ENCODE data around the gene GABRR2. TPM values are rescaled to one million over a fixed set of nuclear protein-coding genes. Genes with fewer than 3 reads are reported as not detected.
"Not testable (repeated sequence)": the region's sequence is repeated elsewhere in the genome, so short reads cannot be mapped to it uniquely, and the experiment has no call there.

The GABRR2 gene
- total RNA-seq, 1 donor from 2014 or later: 0.36 TPM

DNA sequence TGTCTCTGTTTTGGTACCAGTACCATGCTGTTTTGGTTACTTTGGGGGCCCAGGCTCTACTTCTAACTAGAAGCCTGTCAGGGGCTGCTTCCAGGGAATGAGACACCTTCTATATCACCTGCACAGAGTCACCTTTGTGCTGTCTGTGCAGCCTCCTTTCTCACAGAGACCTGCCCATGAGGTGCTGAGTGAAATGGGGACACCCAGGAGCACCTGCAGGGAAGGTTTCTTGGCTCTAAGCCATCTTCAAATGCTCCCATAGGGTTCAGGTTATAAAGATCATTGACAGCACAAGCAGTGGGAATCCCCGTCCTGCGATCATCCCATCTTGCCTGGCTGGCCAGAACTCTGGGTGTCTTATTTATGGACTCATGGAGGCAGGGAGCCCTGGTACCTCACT, 19.1 kb downstream of the GABRR2 start:
- H3K36me3 Mint-ChIP-seq (ENCODE audit: low read depth, unreplicated experiment): peaks cover 3% of the 10 kb centered on the region
- no peak overlapping the region for H3K27ac Mint-ChIP-seq (ENCODE audit: unreplicated experiment)
- H3K4me3 Mint-ChIP-seq (ENCODE audit: unreplicated experiment): no peak overlapping the region
- peaks cover 6% of the 10 kb centered on the region for H3K27me3 Mint-ChIP-seq (ENCODE audit: unreplicated experiment)
- H3K4me1 Mint-ChIP-seq (ENCODE audit: unreplicated experiment): peaks cover 3% of the 10 kb centered on the region
- no peak for DNase-seq (ENCODE audit: low spot score)
- no peaks in the 10 kb centered on the region for H3K9me3 Mint-ChIP-seq (ENCODE audit: unreplicated experiment)
- no peak for TF ChIP-seq CTCF (IDR thresholded peaks at IDR 0.05; ENCODE audit: unreplicated experiment)

- not testable (repeated sequence) for H3K9me3 Mint-ChIP-seq (ENCODE audit: unreplicated experiment); H3K27me3 Mint-ChIP-seq (ENCODE audit: unreplicated experiment); DNase-seq (ENCODE audit: low spot score); H3K4me1 Mint-ChIP-seq (ENCODE audit: unreplicated experiment); H3K27ac Mint-ChIP-seq (ENCODE audit: unreplicated experiment); H3K36me3 Mint-ChIP-seq (ENCODE audit: low read depth, unreplicated experiment); H3K4me3 Mint-ChIP-seq (ENCODE audit: unreplicated experiment)
Observed at GRCh38 chr6:89295116-89295515, 20.0 kb downstream of the GABRR2 start.

DNA sequence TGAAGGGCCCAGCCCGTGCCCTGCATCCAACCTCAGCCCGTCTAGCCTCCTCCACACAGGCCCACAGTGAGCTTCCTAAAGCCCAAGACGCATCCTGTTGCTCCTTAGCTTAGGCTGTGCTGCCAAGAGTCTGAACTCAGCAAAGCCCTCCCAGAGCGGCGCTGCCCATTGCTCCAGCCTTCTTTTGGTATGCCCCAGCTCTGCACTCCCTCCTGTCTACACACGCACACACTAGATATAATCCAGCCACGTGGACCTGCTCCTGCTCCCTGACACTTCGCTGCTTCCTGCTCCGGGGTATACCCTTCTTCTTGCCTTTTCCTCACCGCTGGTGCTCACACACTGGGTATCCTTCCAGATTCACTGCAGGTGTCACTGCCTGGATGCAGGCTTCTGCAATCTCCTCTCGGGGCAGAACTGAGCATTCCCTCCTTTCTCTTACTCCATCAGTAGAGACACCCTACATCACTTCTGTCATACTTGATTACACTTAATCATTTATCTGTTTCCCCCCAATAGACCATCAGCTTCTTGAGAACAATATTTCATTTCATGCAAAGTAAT, 23.8 kb downstream of the GABRR2 start:
- Mint-ChIP-seq H3K4me1 (ENCODE audit: unreplicated experiment) (peaks cover 3% of the 10 kb centered on the region), H3K27ac (ENCODE audit: unreplicated experiment) (no peak overlapping the region), H3K9me3 (ENCODE audit: unreplicated experiment) (no peaks in the 10 kb centered on the region), H3K27me3 (ENCODE audit: unreplicated experiment) (peaks cover 11% of the 10 kb centered on the region), H3K36me3 (ENCODE audit: low read depth, unreplicated experiment) (peaks cover 13% of the 10 kb centered on the region), H3K4me3 (ENCODE audit: unreplicated experiment) (no peak overlapping the region)
- no peak for DNase-seq (ENCODE audit: low spot score)
- TF ChIP-seq CTCF (IDR thresholded peaks at IDR 0.05; ENCODE audit: unreplicated experiment): no peak

DNA sequence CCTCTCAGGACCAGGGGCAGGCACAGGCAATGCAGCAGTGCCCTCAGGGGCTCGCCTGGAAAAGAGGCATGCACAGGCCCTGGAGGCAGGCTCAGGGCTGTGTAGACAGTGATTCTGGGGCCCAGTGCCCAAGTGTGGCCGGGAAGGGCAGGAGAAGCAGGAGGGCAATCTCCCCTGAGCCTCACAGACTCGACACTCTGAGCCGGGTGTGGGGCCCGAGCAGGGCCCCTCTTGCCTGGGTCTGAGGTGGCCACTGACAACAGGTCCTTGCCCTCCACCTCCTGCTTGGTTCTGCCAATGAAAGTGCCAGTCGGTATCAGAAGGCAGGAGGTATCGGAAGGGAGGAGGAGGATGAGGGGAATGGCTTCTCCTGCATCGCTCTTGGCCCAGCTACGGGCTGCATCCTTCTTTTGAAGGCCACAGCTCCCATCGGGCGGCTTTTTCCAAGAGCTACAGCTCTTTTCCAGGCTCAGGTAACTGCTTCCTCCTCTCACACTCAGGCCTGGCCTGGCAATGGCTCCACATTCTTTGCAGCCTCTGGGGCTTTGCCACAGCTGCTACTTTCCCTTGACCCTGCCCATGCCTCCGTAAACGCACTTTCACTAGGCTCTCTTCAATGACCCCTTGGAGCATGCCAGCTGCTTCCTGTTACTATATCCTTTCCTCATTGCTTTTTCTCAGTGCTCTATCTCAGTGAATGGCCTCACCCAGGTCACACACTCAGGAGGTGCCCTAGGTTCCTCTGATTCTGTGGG, 24.5 kb downstream of the GABRR2 start:
- no peaks in the 10 kb centered on the region for H3K9me3 Mint-ChIP-seq (ENCODE audit: unreplicated experiment)
- H3K4me3 Mint-ChIP-seq (ENCODE audit: unreplicated experiment): peak overlapping the region; percentile 26
- peaks cover 13% of the 10 kb centered on the region for H3K36me3 Mint-ChIP-seq (ENCODE audit: low read depth, unreplicated experiment)
- no peak for TF ChIP-seq CTCF (IDR thresholded peaks at IDR 0.05; ENCODE audit: unreplicated experiment)
- no peak overlapping the region for H3K27ac Mint-ChIP-seq (ENCODE audit: unreplicated experiment)
- peaks cover 3% of the 10 kb centered on the region for H3K4me1 Mint-ChIP-seq (ENCODE audit: unreplicated experiment)
- peaks cover 11% of the 10 kb centered on the region for H3K27me3 Mint-ChIP-seq (ENCODE audit: unreplicated experiment)
- DNase-seq (ENCODE audit: low spot score): no peak

DNA sequence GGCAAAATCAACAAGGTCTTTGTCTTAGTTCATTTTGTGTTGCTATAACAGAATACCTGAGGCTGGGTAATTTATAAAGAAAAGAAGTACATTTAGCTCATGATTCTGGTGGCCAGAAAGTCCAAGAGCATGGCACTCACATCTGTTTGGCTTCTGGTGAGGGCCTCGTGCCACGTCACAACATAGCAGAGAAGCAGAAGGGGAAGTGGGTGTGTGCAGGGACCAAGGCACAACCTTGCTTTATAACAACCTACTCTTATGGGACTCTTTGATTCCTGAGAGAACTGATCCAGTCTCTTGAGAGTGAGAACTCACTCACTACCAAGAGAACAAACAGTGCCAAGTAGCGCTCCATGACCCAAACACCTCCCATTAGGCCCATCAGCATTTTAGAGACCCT, 25.4 kb downstream of the GABRR2 start:
- H3K9me3 Mint-ChIP-seq (ENCODE audit: unreplicated experiment): no peaks in the 10 kb centered on the region
- peaks cover 11% of the 10 kb centered on the region for H3K27me3 Mint-ChIP-seq (ENCODE audit: unreplicated experiment)
- no peak for DNase-seq (ENCODE audit: low spot score)
- peaks cover 3% of the 10 kb centered on the region for H3K4me1 Mint-ChIP-seq (ENCODE audit: unreplicated experiment)
- no peak for TF ChIP-seq CTCF (IDR thresholded peaks at IDR 0.05; ENCODE audit: unreplicated experiment)
- no peak overlapping the region for H3K27ac Mint-ChIP-seq (ENCODE audit: unreplicated experiment)
- peaks cover 13% of the 10 kb centered on the region for H3K36me3 Mint-ChIP-seq (ENCODE audit: low read depth, unreplicated experiment)
- no peak overlapping the region for H3K4me3 Mint-ChIP-seq (ENCODE audit: unreplicated experiment)

All from endothelial cell (in vitro differentiated cells).